Activated B cell treated with CpG ODN at 0.5 μM for 24 hours (primary cell): ENCODE results near the gene COBL. TPM values are rescaled to one million over a fixed set of nuclear protein-coding genes. Genes with fewer than 3 reads are reported as not detected.

ENCODE experiments used
- ATAC-seq: fragments of 200-7000 bp; cut with Tn5 transposase; one replicate; pipeline ENCODE4 v1.10.0; 2021; ENCODE audit warnings: low read depth, mild to moderate bottlenecking, moderate library complexity
- CTCF ChIA-PET: fragments of 350-600 bp; sonication (Branson Sonifier 250); formaldehyde crosslinking; loops from one replicate; lab custom pipeline; 2021; ENCODE audit warnings: antibody characterized with exemption; lab: Charles Lee
- POLR2A ChIA-PET: fragments of 350-600 bp; sonication (Branson Sonifier 250); formaldehyde crosslinking; loops from one replicate; lab custom pipeline; 2021; ENCODE audit warnings: antibody characterized with exemption; lab: Charles Lee
- DNase-seq: peaks from one replicate; pipeline ENCODE4 v3.0.0; 2022
- H3K27ac Mint-ChIP-seq: one replicate; pipeline ENCODE4 v1.8.0; 2020; ENCODE audit warnings: mixed read lengths
- H3K27me3 Mint-ChIP-seq: one replicate; pipeline ENCODE4 v1.8.0; 2021; ENCODE audit warnings: mixed read lengths
- H3K36me3 Mint-ChIP-seq: one replicate; pipeline ENCODE4 v1.8.0; 2021; ENCODE audit warnings: low read depth, mixed read lengths
- H3K4me1 Mint-ChIP-seq: one replicate; pipeline ENCODE4 v1.8.0; 2021; ENCODE audit warnings: mixed read lengths
- H3K4me3 Mint-ChIP-seq: one replicate; pipeline ENCODE4 v1.8.0; 2020; ENCODE audit warnings: mild to moderate bottlenecking, mixed read lengths
- H3K9me3 Mint-ChIP-seq: one replicate; pipeline ENCODE4 v1.8.0; 2020; ENCODE audit warnings: mixed read lengths
- CTCF ChIP-seq: fragments of 200-600 bp; IDR thresholded peaks from one replicate; pipeline ENCODE4 v1.8.0; 2022; ENCODE audit warnings: antibody characterized with exemption, mild to moderate bottlenecking
- intact Hi-C: fragments of 100-400 bp; cut with micrococcal nuclease; formaldehyde crosslinking; loops from one replicate; pipeline ENCODE4 v1.15.1; 2024
- total RNA-seq: library from RNA; stranded (reverse); gene quantifications from 2 replicates; pipeline ENCODE4 v1.2.3, GENCODE V29; 2022

Gene COBL
- total RNA-seq, 1 donor from 2014 or later = not detected

- intact Hi-C loops = no loop called here
- DNase-seq (no peak), ATAC-seq (no peak)
- CTCF ChIA-PET = no interaction called here
- Mint-ChIP-seq H3K36me3 (no peaks in the 10 kb centered on the region), H3K4me3 (no peak overlapping the region), H3K27ac (no peak overlapping the region), H3K4me1 (no peaks in the 10 kb centered on the region), H3K9me3 (no peaks in the 10 kb centered on the region), H3K27me3 (no peaks in the 10 kb centered on the region)
- POLR2A ChIA-PET = no interaction called here
- no peak for TF ChIP-seq CTCF
These were observed 74.5 kb downstream of the COBL start for GRCh38 chr7:51242007-51242691.

GRCh38 chr7:51240868-51241267 lies 75.7 kb downstream of the COBL start:
- Mint-ChIP-seq H3K36me3 (no peaks in the 10 kb centered on the region), H3K27ac (no peak overlapping the region), H3K4me1 (no peaks in the 10 kb centered on the region), H3K4me3 (no peak overlapping the region), H3K9me3 (no peaks in the 10 kb centered on the region), H3K27me3 (no peaks in the 10 kb centered on the region)
- CTCF ChIA-PET = no interaction called here
- intact Hi-C loops = no loop called here
- DNase-seq = no peak
- ATAC-seq = no peak
- POLR2A ChIA-PET = no interaction called here
- TF ChIP-seq CTCF = no peak

GRCh38 chr7:51239691-51240090 lies 76.9 kb downstream of the COBL start:
- TF ChIP-seq CTCF = no peak
- intact Hi-C loops = no loop called here
- Mint-ChIP-seq H3K27me3 (no peaks in the 10 kb centered on the region), H3K4me3 (no peak overlapping the region), H3K9me3 (no peaks in the 10 kb centered on the region), H3K4me1 (no peaks in the 10 kb centered on the region), H3K27ac (no peak overlapping the region), H3K36me3 (no peaks in the 10 kb centered on the region)
- ChIA-PET POLR2A (no interaction called here), CTCF (no interaction called here)
- no peak for DNase-seq
- no peak for ATAC-seq

- ATAC-seq = no peak
- Mint-ChIP-seq H3K4me3 (no peak overlapping the region), H3K9me3 (no peaks in the 10 kb centered on the region), H3K36me3 (no peaks in the 10 kb centered on the region), H3K27ac (no peak overlapping the region), H3K4me1 (no peaks in the 10 kb centered on the region), H3K27me3 (no peaks in the 10 kb centered on the region)
- intact Hi-C loops = no loop called here
- POLR2A ChIA-PET = no interaction called here
- CTCF ChIA-PET = no interaction called here
- DNase-seq = no peak
- no peak for TF ChIP-seq CTCF
These were observed 77.6 kb downstream of the COBL start for GRCh38 chr7:51238981-51239495.

GRCh38 chr7:51237446-51238133 lies 79.0 kb downstream of the COBL start:
- no peak for ATAC-seq
- no peaks in the 10 kb centered on the region for H3K4me1 Mint-ChIP-seq
- TF ChIP-seq CTCF = no peak
- CTCF ChIA-PET = no interaction called here
- intact Hi-C loops = no loop called here
- POLR2A ChIA-PET = no interaction called here
- DNase-seq = no peak
- H3K27ac Mint-ChIP-seq = no peak overlapping the region
- no peaks in the 10 kb centered on the region for H3K27me3 Mint-ChIP-seq
- H3K9me3 Mint-ChIP-seq = no peaks in the 10 kb centered on the region
- no peaks in the 10 kb centered on the region for H3K36me3 Mint-ChIP-seq
- no peak overlapping the region for H3K4me3 Mint-ChIP-seq
